ENCODE measurements around the gene ANKLE2.

DNA sequence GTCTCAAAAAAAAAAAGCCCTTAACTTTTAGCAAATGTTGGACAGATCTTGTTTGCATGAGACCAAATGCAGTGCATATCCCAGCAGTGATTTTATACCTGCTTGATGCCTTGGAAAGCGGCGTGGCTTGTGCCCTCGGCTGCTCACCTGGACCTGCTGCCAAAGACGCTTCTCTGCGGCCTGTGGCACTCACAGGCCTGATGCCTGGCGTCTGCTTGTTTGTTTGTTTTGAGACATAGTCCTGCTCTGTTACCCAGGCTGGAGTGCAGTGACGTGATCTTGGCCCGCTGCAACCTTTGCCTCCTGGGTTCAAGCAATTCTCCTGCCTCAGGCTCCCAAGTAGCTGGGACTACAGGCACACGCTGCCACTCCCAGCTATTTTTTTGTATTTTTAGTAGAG, 45.8 kb downstream of the ANKLE2 start:
- TF ChIP-seq EZH2 (IDR thresholded peaks at IDR 0.05): no peak
- TF ChIP-seq, protein P1, sequence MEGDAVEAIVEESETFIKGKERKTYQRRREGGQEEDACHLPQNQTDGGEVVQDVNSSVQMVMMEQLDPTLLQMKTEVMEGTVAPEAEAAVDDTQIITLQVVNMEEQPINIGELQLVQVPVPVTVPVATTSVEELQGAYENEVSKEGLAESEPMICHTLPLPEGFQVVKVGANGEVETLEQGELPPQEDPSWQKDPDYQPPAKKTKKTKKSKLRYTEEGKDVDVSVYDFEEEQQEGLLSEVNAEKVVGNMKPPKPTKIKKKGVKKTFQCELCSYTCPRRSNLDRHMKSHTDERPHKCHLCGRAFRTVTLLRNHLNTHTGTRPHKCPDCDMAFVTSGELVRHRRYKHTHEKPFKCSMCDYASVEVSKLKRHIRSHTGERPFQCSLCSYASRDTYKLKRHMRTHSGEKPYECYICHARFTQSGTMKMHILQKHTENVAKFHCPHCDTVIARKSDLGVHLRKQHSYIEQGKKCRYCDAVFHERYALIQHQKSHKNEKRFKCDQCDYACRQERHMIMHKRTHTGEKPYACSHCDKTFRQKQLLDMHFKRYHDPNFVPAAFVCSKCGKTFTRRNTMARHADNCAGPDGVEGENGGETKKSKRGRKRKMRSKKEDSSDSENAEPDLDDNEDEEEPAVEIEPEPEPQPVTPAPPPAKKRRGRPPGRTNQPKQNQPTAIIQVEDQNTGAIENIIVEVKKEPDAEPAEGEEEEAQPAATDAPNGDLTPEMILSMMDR (IDR thresholded peaks at IDR 0.05): no peak
- no peak for TF ChIP-seq EZH2phosphoT487 (IDR thresholded peaks at IDR 0.05)
